B cell (primary cell): ENCODE data around the gene BAZ2B. TPM values are rescaled to one million over a fixed set of nuclear protein-coding genes. Genes with fewer than 3 reads are reported as not detected.

Experiments used
- ATAC-seq: fragments of 200-7000 bp; cut with Tn5 transposase; one replicate; pipeline ENCODE4 v1.10.0; 2021; ENCODE audit warnings: low read depth, mild to moderate bottlenecking, moderate number of reproducible peaks, moderate library complexity
- CTCF ChIA-PET: fragments of 350-600 bp; sonication (Branson Sonifier 250); formaldehyde crosslinking; loops from one replicate; lab custom pipeline; 2021; ENCODE audit warnings: antibody characterized with exemption, inconsistent platforms; lab: Charles Lee
- POLR2A ChIA-PET: fragments of 350-600 bp; sonication (Branson Sonifier 250); formaldehyde crosslinking; loops from one replicate; lab custom pipeline; 2021; ENCODE audit warnings: antibody characterized with exemption; lab: Charles Lee
- DNase-seq: peaks from one replicate; pipeline ENCODE4 v3.0.0; 2013
- H2AFZ ChIP-seq: 2 replicates; pipeline ENCODE4 v1.6.1; 2012; ENCODE audit warnings: mild to moderate bottlenecking, low read depth, low read length; ENCODE audit not compliant: insufficient read depth, poor library complexity, severe bottlenecking
- H3K27ac ChIP-seq, 2 donors: 1 replicate in 1 of 2; 2 replicates in 1 of 2; pipeline ENCODE4 v1.5.1; 2012 to 2013; ENCODE audit warnings: low read length in 2 of 2, mild to moderate bottlenecking in 2 of 2, moderate library complexity in 1 of 2
- H3K27me3 ChIP-seq, 4 experiments: fragments of 200-600 bp in 1 of 4; sonication (generic) in 1 of 4; replicated peaks in 1 of 4; 1 replicate in 2 of 4; 2 replicates in 2 of 4; pipeline versions ENCODE4 v1.6.1 to v1.7.0; 2013 to 2016; ENCODE audit warnings: low read length in 3 of 4, mild to moderate bottlenecking in 2 of 4, mixed read lengths in 1 of 4, moderate library complexity in 1 of 4; ENCODE audit not compliant: insufficient read depth in 4 of 4, control insufficient read depth in 3 of 4; ENCODE audit errors: control extremely low read depth in 1 of 4
- H3K36me3 ChIP-seq, 2 experiments: replicated peaks in 1 of 2; 1 replicate in 1 of 2; 2 replicates in 1 of 2; pipeline versions ENCODE4 v1.6.1 to v1.7.1; 2013; ENCODE audit warnings: low read length in 1 of 2; ENCODE audit not compliant: insufficient read depth in 2 of 2, control insufficient read depth in 1 of 2; ENCODE audit errors: control extremely low read depth in 1 of 2, extremely low read depth in 1 of 2
- H3K4me1 ChIP-seq, 2 donors: fragments of 200-600 bp in 1 of 2; sonication (generic) in 1 of 2; 1 replicate in 1 of 2; 2 replicates in 1 of 2; pipeline versions ENCODE4 v1.5.1 to v1.6.1; 2013 to 2017; ENCODE audit warnings: low read length in 2 of 2; ENCODE audit not compliant: control insufficient read depth in 2 of 2, insufficient read depth in 2 of 2
- H3K4me2 ChIP-seq: replicated peaks from 2 replicates; pipeline ENCODE3; 2012; ENCODE audit warnings: mild to moderate bottlenecking, low read depth, low read length; ENCODE audit not compliant: poor library complexity, severe bottlenecking
- H3K4me3 ChIP-seq, 5 experiments: fragments of 200-600 bp in 1 of 5; sonication (generic) in 1 of 5; 1 replicate in 3 of 5; 2 replicates in 2 of 5; pipeline versions ENCODE4 v1.5.1 to v1.7.0; 2011 to 2016; ENCODE audit warnings: low read length in 4 of 5, mild to moderate bottlenecking in 4 of 5, low read depth in 2 of 5, control low read depth in 1 of 5, moderate library complexity in 1 of 5; ENCODE audit not compliant: insufficient read depth in 1 of 5; ENCODE audit errors: control extremely low read depth in 1 of 5, extremely low read depth in 1 of 5
- H3K79me2 ChIP-seq: fragments of 200-600 bp; sonication (generic); one replicate; pipeline ENCODE4 v1.6.0; 2016; ENCODE audit warnings: low read length; ENCODE audit not compliant: control insufficient read depth, insufficient read depth
- H3K9ac ChIP-seq: fragments of 200-600 bp; sonication (generic); 2 replicates; pipeline ENCODE4 v1.6.1; 2017; ENCODE audit warnings: mild to moderate bottlenecking, low read length, moderate library complexity
- H3K9me3 ChIP-seq, 3 donors: one replicate each; pipeline versions ENCODE4 v1.6.1 to v1.7.1; 2013; ENCODE audit warnings: low read length in 2 of 3; ENCODE audit not compliant: control insufficient read depth in 2 of 3, insufficient read depth in 1 of 3; ENCODE audit errors: control extremely low read depth in 1 of 3
- H4K20me1 ChIP-seq: 2 replicates; pipeline ENCODE4 v1.6.0; 2012; ENCODE audit warnings: mild to moderate bottlenecking, low read length; ENCODE audit not compliant: insufficient read depth, control insufficient read depth, poor library complexity, severe bottlenecking
- H3K27ac Mint-ChIP-seq: one replicate; pipeline ENCODE4 v1.8.0; 2021; ENCODE audit warnings: mixed read lengths
- H3K27me3 Mint-ChIP-seq: one replicate; pipeline ENCODE4 v1.8.0; 2021; ENCODE audit warnings: mixed read lengths
- H3K4me1 Mint-ChIP-seq: one replicate; pipeline ENCODE4 v1.8.0; 2021; ENCODE audit warnings: mixed read lengths
- H3K4me3 Mint-ChIP-seq: one replicate; pipeline ENCODE4 v1.8.0; 2021; ENCODE audit warnings: mixed read lengths
- H3K9me3 Mint-ChIP-seq: one replicate; pipeline ENCODE4 v1.8.0; 2022; ENCODE audit warnings: mixed read lengths; ENCODE audit not compliant: insufficient read depth
- CTCF ChIP-seq: fragments of 200-600 bp; IDR thresholded peaks from one replicate; pipeline ENCODE4 v1.8.0; 2022; ENCODE audit warnings: antibody characterized with exemption, mild to moderate bottlenecking
- EZH2 ChIP-seq: IDR thresholded peaks from 2 replicates; pipeline ENCODE4 v1.6.1; 2012; ENCODE audit warnings: borderline replicate concordance, low read depth, mild to moderate bottlenecking, moderate library complexity, low read length; ENCODE audit not compliant: insufficient read depth, poor library complexity, severe bottlenecking
- WGBS: methylation state at CpG from one replicate; pipeline ENCODE4 v1.1.5; 2013; ENCODE audit warnings: missing lambda C conversion rate; ENCODE audit not compliant: insufficient coverage; 5-methylcytosine and 5-hydroxymethylcytosine counted together
- intact Hi-C: fragments of 100-400 bp; cut with micrococcal nuclease; formaldehyde crosslinking; loops from one replicate; pipeline ENCODE4 v1.10.0; 2022
- polyA plus RNA-seq: library from polyadenylated mRNA; depleted of rRNA; stranded (reverse); fragments of >200 nt; gene quantifications from 2 replicates; pipeline ENCODE4 v1.2.3, GENCODE V29; 2012
- total RNA-seq, 2 donors: library from RNA; stranded (reverse); fragments of 120-200 nt in 1 of 2; gene quantifications; 1 replicate in 1 of 2; 2 replicates in 1 of 2; pipeline versions ENCODE4 v1.2.3 to v1.2.4, GENCODE V29; 2013 to 2022

BAZ2B gene
- total and polyA plus RNA-seq, 2 donors (not counting 1 experiment from before 2014, with no cell fraction given): 8.6 to 42.3 TPM

DNA sequence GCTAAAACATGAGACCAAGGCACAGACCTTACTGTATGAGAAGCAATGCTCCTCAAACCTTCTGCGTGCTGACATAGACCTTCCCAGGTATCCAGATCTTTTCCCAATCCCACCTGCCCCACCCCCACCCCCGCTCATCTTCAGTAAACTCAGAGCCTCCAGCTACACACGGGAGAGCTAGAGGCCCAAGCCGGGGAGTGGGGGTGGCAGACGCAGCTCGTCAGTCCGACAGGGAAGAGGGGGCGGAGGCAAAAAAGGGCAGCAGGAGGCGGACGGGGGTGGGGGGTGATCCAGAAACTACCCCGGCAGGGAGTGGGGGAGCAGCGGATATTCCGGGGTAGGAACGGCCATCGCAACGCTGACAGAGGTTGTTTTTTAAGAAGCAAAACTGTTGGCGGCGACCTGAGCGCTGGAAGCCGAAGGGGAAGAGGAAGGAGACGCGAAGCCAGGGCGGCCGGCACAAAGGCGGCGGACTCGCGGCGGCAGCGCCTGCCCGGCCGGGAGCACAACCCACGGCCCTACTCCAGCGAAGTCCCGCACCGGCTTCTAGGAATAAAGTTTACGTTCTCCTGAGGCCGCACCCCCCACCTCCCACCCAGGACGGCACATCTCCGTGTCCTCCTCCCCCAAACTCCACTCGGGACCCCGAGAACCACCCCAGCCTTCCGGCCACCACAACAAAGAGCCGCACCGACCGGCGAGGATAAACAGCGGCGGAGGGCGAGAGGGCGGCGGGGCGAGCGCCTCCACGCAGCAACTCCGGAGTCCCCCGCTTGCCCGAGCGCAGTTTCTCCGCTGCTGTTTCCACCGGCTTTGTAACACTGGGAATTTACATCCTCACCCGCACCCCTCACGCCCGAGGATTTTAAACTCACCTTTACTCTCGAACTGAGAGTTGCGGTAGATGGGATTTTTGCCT, 722 bp downstream of the BAZ2B start:
- no peaks in the 10 kb centered on the region for H3K9me3 ChIP-seq
- H3K4me3 ChIP-seq: peak overlapping the region; percentile 72 to 82 (median 81)
- H3K4me1 ChIP-seq: peaks cover 15 to 16% of the 10 kb centered on the region in 2 donors
- peak overlapping the region; percentile 79 for H3K27ac Mint-ChIP-seq
- peak overlapping the region; percentile 83 for H3K9ac ChIP-seq
- peak overlapping the region; percentile 89 for H2AFZ ChIP-seq
- peak overlapping the region; percentile 90 for H3K4me2 ChIP-seq
- no peaks in the 10 kb centered on the region for H3K79me2 ChIP-seq
- DNase-seq: peak; percentile 71
- no peak for TF ChIP-seq CTCF
- no peak for TF ChIP-seq EZH2
- ChIA-PET CTCF (interaction anchor here (1.2 kb wide), 1 partner anchor 497 kb away, joined by 3 read pairs; no protein-coding TSS in a partner anchor), POLR2A (interaction anchor here (0.6 to 0.7 kb wide), 2 partner anchors 283 to 296 kb away, joined by 3 to 7 read pairs; no protein-coding TSS in a partner anchor)
- WGBS: under 1% methylated on average over 58 of the region's 66 CpGs
- peaks cover 26% of the 10 kb centered on the region for H3K27me3 Mint-ChIP-seq
- peak overlapping the region; percentile 87 for H3K4me3 Mint-ChIP-seq
- peak overlapping the region in 1 of 2 donors; percentile 59 for H3K27ac ChIP-seq
- no peaks in the 10 kb centered on the region for H3K9me3 Mint-ChIP-seq
- H3K36me3 ChIP-seq: no peaks in the 10 kb centered on the region
- H3K27me3 ChIP-seq: peaks cover 0 to 4% (median 0%) of the 10 kb centered on the region in 4 experiments
- intact Hi-C loops: loop anchor here (1.0 to 5.0 kb wide), 2 partner anchors 97 to 98 kb away; partner anchors contain the start of gene MARCHF7
- H3K4me1 Mint-ChIP-seq: peaks cover 20% of the 10 kb centered on the region
- peak; percentile 70 for ATAC-seq
- H4K20me1 ChIP-seq: no peaks in the 10 kb centered on the region
